ENCODE results near the gene MACROH2A2.

The MACROH2A2 gene

DNA sequence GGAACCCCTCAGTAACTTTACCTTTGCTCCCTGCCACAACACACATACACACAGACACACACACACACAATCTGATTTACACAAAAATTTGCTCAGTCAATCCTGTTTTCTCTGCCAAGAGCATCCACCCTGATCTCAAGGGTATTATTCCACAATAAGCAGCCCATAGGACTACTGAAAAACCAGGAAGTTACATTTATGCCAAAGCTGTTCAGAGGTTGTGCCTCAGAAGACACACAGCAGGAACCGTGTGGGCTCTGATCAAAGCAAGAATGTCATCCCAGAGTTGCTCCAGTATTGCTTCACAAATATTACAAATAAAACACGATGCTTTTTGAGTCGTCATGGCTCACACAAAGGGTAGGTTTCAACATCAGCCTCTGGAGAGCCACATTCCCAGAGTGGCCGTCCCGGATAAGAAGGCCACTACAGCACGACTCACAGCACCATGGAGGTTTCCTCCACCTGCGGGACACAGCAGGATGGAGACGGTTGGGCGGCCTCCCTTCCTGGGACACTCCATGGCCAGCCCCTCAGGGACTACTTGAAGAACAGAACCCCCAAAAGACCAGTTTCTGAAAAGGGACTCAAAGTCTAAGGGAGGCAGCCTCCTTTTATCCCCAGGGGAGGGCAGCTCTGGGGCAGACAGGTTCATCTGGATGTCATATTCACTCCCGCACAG is 78.4 kb downstream of the MACROH2A2 start:
- no peak for DNase-seq (ENCODE audit: low read depth)

DNA sequence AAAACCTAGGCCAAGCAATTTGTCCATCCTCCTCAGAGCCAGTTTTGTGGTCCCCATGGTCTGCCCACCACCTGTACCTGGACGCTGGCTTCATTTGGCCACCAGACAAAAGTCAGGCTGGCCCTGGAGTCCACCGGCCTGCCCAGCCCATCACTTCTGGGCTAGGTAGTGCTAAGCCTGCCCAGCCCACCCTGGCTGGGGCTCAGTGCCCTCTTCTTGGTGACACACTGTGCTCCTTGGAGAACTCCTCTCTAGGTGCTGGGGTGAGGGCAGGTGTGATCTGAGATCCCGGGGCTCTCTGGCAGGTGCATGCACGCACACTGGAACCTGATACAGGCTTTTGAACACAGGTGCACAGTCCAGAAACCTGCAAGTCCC is 78.9 kb downstream of the MACROH2A2 start:
- no peak for DNase-seq (ENCODE audit: low read depth)

DNA sequence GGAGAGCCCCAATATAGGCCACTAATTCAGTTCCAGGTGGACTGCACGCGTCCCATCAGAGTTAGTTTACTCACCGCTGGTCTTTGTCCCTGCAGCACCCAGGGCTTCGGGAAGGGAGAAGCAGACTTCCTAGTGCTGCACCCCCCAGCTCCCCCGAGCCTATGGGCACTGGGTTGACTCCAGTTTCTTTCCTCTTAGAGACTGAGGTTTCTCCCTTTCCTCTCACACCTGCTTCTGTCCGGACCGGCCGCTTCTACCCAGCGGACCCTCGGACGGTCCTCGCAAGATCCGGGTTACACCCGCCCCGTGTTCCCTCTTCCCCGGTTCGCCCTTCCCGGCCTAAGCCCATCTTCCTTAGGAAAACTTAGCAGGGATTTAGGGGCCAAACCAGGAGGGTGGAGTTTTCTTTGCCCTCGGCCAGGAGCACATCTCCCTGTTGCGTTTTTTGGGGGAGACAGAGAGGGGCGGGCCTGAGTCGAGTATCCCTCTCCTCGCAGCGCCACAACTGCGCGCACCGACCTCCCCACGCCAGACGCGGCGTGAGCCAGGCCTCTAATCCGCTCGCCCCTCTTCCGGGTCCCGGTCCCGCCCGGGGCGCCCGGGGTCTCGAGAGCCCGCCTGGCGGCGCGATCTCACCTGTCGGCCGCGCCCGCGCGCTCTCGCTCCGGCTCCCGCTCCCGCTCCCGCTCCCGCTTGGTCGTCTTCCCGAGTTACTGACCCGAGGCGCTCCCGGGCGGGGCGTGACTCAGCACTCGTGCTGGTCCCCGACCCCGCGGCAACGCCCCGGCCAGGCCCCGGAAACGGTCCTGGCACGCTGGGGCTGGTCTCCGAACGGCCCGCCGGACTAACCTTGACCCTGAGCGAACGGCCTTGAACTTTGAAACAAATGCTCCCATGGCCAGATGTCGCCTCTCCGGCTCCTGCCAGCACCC is 79.7 kb downstream of the MACROH2A2 start, which contains the start of gene AIFM2:
Gene AIFM2, minus strand, starts transcription at position 728 of the 932 bp plus-strand sequence. CDS start 8,741 bp downstream, outside the sequence.
- DNase-seq (ENCODE audit: low read depth): no peak

DNA sequence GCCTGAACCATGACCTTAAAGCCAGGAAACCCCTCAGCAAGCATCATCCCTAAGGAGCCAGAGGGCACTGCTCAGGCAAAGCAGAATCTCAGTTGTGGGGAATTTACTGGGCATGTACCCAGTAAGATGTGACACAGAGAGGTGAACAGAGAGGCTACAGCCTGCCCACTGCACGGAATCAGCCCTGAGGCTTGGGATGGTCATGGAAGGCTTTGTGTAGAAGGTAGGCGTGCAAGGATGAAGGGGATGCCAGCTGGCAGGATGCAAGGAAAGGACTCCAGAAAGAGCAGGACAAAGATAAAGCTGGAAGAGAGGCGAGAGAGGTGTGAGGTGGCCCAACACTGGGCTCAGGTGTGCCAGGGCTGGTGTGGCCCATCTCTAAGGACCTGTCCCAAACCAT is 82.4 kb downstream of the MACROH2A2 start:
- no peak for DNase-seq (ENCODE audit: low read depth)

DNA sequence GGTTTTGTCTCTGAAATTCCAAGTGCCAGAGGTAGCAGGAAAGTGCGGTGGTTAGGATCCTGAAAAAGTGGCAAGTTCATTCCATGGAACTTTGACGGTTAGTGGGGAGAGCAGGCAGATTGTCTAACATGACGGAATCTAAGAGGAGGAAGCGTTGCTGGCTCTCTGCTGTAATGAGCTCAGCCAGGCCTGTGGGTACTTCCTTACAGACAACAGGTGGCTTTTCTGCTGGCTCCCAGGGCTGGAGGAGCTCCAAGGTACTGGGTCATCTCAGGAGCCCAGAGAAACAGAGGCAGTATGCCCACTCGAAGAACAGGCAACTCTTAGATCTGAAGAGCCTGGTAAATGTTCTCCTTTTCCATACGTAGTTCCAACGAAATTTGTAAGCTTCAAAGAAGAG is 83.0 kb downstream of the MACROH2A2 start:
- DNase-seq (ENCODE audit: low read depth): no peak

DNA sequence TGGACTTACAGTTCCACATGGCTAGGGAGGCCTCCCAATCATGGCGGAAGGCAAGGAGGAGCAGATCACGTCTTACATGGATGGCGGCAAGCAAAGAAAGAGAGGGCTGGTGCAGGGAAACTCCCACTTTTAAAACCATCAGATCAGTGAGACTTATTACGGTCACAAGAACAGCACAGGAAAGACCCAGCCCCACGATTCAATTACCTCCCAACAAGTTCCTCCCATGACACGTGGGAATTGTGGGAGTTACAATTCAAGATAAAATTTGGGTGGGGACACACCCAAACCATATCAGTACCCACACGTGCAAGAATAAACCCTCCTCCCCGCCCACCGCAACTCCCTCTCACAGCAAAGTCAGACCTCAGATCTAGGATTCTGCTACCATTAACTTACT is 84.5 kb downstream of the MACROH2A2 start:
- DNase-seq (ENCODE audit: low read depth): no peak

DNA sequence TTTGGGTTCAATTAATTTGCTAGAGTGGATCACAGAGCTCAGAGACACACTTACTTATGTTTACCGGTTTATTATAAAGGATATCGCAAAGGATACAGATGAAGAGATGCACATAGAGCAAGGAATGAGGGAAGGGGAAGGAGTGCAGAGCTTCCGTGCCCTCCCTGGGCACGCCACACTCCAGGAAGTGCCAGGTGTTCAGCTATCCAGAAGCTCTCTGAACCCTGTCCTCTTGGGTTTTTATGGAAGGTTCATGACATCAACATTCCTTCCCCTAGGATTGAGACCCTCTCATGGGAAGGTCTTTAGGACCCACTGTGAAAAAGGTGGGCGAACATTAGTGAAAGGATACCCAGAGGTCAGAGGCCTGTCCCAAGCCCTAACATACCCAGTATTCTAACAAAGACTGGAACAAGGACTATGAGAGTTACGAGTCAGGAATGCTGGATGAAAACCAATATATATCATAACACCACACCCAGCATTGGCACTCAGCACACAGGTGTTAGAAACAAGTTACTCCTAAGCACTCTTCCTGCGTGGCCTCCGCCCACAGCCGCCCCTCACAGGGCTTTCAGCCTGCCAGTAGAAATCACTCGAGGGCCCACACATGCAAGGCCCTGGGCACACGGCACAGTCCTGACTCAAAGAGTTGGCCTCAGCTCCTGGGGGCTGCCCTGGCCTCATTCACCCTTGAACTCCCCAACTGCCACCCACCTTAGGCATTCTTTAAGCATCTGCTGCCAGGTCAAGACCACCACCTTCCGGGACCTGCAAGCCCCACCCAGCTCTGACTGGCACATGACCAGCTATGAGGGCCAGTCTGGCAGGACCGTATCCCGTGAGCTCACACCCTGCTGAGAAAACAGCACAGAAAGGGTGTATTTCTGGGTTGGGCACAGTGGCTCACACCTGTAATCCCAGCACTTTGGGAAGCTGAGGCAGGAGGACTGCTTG is 85.6 kb downstream of the MACROH2A2 start:
- DNase-seq (ENCODE audit: low read depth): no peak

DNA sequence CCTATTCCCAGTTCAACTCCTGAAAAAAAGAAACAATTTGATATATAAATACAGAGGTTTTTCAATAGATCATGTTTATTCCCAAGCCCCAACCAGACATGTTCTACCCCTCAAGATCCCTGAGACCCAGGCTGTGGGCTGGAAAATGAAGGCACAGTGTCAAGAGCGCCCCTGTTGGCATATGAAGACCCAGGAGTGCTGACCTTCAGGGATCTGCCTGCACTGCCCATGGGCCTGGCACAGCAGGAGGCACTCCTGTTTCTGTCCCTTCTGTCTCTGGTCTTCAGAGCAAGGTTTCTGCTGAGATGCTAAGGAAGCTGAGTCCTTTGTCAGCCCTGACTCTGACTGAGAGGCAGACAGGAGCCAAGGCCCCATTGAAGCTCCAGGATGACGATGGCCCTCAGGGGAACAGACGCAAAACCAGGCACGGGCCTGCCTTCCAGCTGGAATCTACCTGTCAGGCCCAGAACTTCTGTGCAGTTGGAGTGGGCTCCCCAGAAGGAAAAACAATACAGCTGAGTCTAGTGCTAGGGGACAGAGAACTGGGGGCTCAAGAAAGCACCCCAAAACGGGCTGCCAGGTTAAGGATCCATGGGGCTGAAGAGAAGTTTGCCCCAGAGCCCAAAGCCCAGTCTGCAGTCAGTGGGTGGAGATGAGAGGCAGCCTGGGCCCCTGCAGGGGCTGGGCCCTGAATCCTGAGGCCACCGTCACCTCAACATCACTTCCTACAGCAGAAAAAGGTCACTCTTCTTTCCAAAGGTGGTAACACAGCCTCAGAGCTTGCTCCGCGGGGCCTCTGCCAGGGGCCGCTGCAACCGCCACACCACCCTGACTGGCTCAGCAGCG is 86.7 kb downstream of the MACROH2A2 start:
- no peak for DNase-seq (ENCODE audit: low read depth)

DNA sequence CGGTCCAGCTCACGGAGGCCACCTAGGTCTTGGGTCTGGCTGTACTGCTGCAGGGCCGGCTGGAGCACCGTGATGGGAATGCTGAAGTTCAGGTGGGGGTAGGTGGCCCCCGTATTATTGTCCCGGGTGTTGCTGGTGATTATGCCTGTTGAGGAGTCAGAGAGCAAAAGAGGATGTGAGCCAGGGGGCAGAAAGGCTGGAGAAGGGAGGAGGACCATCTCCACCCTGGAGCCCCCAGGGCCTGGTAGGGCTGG is 87.3 kb downstream of the MACROH2A2 start:
- no peak for DNase-seq (ENCODE audit: low read depth)

DNA sequence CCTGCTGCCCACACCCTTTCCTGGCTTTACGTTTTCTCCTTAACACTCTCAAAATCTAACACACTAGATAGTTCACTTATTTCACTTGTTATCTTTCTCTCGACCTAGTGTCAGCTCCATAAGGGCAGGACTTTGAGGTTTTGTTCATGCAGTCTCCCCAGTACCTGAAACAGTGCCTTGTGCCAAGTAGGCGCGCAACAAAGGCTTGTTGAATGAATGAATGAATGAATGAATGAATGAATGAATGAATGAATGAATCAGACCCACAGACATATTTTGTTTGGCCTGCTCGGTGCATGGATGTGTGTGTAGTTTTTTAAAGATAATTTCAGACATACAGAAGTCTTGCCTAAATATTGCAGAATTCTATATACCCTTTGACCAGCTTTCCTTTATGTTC is 87.7 kb downstream of the MACROH2A2 start:
- no peak for DNase-seq (ENCODE audit: low read depth)

DNA sequence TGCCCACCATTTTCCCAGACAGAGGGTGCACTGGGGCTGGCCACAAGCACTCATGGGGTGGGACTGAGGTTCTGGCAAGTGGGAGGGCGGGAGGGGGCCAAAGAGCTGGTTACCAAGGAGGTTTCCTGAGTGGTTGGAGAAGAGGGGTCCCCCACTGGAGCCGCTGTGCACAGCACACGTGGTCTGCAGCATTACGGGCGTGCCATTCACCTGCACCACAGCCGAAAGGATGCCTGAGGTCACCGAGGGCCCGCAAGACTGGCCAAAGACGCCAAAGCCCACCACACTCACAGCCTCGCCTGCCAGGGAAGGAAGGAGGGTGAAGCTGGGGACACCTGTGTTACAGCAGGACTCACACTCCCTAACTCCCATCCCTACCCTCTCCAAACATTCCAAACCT is 89.9 kb downstream of the MACROH2A2 start:
- DNase-seq (ENCODE audit: low read depth): no peak

DNA sequence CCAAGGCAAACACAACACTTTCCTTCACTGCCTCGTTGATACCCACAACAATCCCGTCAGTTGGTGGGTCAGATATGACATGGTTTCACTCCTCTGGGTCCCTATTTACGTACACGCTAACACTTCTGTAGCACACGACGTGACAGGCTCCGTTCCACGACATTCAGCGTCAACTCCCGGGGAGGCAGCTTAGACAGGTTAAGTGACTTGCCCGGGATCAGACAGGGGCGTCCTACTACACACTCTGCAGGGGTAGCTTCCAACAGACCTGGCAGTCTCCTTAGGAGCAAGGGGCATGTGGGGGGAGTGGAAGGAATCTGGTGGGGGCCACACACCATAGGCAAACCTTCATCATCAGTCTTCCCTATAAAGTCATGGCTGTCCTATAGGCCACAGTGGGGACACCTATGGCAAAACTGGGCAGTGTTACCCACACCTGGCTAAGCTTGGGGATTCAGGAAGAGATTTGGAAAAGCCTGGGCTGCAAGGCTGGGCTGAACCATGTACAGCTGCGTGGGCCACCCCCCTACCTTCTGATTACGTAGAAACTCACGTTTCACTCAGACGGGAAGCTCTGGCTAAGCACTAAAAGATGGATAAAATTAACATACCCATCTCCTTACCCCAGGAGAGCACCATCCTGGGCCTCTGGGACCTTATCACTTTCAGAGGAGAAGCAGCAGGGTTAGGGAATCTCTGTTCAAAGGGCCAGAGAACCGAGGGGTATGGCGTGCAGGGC is 91.9 kb downstream of the MACROH2A2 start:
- no peak for DNase-seq (ENCODE audit: low read depth)

DNA sequence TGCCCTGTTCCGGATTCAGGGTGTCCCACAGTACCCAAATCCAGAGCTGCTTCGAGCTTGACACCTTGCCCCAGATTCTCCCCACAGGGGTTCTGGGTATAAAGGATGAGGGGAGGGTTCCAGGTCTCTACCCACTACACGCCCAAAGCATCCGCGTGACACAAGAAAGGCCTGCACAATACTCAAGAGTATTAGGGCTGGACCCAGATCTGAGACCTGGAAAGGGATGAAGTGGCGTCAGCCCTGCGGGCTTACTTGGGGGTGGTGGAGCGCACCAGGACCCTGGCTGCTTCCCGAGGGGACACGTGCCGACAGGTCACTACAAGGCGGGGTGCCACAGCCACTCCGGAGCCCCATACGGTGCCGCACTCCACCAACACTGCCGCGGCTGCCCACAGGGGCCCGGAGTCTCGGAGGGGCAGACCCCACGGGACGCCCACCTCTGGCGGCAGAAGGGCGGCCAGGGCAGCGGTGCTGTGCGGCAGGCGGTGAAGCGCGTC is 92.6 kb downstream of the MACROH2A2 start:
- DNase-seq (ENCODE audit: low read depth): no peak

DNA sequence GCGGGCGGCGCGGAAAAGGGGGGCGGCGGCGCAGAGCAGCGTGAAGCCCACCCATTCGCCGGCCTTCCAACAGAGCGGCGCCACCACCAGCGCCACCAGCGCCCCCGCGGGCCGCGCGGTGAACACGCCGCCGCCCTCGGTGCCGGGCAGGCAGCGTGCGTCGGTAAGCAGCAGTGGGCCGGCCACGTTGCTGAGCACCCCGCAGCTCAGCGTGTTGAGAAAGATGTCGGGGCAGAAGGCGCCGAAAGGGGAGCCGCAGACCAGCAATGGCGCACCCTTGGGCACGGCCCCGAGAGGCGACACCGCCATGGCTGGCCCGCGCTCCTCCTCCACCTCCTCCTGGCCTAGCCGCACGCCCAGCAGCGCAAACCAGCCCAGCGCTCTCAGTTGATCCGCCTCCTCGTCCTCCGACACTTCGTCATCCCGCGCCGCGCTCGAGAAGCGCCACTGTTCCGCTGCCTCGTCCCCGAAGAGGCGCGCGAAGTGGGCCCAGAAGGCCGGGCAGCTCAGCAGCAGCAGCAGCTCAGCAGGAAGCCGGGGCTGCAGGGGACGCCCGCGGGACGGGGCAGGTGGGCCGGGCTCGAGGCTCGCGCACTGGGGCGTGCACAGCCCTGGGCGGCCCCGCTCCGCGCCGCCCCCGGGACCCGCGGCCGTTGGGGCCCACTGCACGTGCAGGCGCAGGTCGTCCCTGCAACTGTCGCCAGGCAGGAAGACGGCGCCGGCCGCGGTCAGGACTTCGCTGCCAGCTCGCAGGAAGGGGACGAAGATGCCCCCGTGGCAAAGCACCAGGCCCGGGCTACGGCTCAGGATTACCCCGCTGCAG is 93.2 kb downstream of the MACROH2A2 start:
- DNase-seq (ENCODE audit: low read depth): peak; percentile 59

DNA sequence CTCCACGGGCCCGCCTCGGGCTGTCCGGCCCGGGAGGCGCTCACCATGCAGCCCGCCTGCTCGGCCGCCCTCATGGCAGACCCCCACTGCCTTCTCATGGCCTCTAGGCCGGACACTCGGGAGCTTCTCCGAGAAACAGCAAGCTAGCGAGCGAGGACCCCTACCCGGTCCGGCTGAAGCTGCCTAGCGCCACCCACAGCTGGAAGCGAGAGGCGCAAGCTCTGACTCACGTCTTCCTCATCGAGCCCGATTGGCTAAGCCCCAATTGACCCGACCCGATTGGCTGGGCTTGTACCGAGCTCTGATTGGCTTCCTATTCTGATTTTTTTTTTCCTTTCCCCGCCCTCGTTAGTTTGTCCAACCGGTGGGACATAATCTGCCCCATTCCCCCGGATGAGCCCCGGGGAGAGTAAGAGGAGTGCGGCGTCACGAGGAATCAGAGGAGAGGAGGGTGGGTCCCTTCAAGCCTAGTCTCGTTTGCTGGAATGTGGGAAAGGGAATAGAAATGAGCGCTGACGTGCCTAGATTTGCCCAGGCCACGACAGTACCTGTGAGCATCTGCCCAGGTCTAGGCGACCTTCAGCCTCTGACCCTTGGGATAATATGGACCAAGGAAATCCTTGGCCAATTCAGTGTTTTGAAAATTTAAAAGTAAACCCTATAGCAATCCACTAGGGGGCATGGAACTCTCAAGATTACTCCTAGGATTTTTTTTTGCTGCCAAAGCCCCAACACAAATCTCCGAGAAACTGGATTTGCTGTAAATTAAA is 94.0 kb downstream of the MACROH2A2 start, which contains the start of gene TYSND1:
Gene TYSND1, minus strand, starts transcription at position 212 of the 770 bp plus-strand sequence. Its CDS starts 114 bp downstream, at position 98.
- peak; percentile 92 for DNase-seq (ENCODE audit: low read depth)

DNA sequence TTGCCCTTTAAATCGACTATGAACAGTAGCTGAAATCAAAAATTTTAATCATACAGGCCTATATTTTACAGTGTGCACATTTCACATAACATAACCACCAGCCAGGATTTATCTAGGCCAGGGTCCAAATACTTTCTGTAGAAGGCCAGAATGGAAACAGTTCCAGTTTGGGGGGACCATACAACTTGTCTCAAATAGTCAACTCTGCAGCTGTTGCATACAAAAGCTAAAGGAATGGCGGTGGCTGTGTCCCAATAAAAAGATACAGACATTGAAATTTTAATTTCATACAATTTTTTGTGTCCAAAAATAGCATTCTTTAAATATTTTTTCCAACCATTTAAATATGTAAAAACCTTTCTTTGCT is 94.6 kb downstream of the MACROH2A2 start:
- no peak for DNase-seq (ENCODE audit: low read depth)

DNA sequence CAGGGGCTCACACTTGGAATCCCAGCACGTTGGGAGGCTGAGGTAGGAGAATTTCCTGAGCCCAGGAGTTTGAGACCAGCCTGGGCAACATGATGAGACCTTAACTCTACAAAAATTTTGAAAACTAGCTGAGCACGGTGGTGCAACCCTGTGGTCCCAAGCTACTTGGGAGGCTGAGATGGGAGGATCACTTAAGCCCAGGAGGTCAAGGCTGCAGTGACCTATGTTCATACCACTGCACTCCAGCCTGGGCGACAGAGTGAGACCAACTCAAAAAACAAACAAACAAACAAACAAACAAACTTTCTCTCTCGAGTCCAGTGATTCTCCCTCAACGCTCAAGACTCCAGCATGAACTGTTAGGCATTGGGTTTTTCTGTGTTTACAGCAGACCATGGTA is 95.9 kb downstream of the MACROH2A2 start:
- DNase-seq (ENCODE audit: low read depth): no peak

DNA sequence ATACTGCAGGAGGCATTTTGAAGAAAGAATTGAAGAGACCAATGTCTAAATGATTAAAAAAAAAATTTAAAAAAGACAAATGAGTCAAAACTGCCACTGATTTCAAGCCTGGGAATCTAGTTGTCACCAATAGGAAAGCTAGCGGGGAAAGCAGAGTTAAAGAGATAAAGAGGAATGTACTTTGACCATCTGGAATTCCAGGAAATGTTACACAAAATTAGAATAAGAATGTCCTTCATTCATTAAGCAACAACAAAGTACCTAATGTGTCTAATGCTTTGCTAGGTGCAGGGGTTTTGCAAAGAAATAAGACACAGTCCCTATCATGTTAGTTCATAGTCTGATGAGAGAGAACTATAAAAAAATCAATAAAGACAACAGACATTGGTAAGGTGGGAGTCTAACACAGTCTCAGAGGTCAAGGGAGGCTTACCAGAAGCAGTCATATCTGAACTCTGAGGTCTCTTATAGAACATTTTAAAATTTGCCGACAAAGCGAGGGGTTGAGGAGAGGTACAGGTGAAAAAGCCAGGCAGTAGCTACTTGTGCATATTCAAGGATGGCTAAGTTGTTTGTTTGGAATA is 102.7 kb downstream of the MACROH2A2 start:
- DNase-seq (ENCODE audit: low read depth): no peak

Measured in stimulated activated CD4-positive, alpha-beta T cell treated with anti-CD3 and anti-CD28 coated beads, Interleukin-2, amount 100 ng/mL, for 4 hours (primary cell).